Measurements from ENCODE around the gene GDAP2.

DNA sequence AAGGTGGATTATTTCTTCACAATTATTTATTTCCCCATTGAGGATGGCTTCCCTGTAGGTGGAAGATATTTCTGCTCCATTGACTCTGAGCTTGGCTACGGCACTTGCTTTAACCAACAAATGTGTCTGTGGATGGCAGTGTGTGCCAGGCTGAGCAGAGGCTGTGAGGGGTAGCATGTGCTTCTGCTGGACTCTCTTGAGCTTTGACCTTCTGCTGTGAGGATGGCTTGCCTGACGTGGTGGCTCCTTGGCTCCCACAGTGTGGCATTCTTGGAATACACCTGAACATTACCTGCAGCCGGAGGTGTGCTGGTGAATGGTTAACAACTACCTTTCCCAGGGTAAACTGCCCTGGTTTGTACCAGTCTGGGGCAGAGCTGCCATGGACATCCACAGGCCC is 47.0 kb upstream of the GDAP2 start:
- TF ChIP-seq, protein P1, sequence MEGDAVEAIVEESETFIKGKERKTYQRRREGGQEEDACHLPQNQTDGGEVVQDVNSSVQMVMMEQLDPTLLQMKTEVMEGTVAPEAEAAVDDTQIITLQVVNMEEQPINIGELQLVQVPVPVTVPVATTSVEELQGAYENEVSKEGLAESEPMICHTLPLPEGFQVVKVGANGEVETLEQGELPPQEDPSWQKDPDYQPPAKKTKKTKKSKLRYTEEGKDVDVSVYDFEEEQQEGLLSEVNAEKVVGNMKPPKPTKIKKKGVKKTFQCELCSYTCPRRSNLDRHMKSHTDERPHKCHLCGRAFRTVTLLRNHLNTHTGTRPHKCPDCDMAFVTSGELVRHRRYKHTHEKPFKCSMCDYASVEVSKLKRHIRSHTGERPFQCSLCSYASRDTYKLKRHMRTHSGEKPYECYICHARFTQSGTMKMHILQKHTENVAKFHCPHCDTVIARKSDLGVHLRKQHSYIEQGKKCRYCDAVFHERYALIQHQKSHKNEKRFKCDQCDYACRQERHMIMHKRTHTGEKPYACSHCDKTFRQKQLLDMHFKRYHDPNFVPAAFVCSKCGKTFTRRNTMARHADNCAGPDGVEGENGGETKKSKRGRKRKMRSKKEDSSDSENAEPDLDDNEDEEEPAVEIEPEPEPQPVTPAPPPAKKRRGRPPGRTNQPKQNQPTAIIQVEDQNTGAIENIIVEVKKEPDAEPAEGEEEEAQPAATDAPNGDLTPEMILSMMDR (IDR thresholded peaks at IDR 0.05) = no peak
- TF ChIP-seq POLR2A (IDR thresholded peaks at IDR 0.05) = no peak

All from body of pancreas (tissue), 4 donors.